PC-3 (cell line): ENCODE results near the gene CREBBP. TPM values are rescaled to one million over a fixed set of nuclear protein-coding genes. Genes with fewer than 3 reads are reported as not detected.

ENCODE experiments used
- ATAC-seq: fragments of 200-7000 bp; cut with Tn5 transposase; 2 replicates; pipeline ENCODE4 v1.9.1; 2020; ENCODE audit warnings: mild to moderate bottlenecking, moderate library complexity
- BruUV-seq: library from RNA; stranded (reverse); fragments of 400-500 nt; replicated peaks from 2 replicates; lab custom pipeline; 2021; lab: Mats Ljungman, UMichigan
- CTCF ChIA-PET: fragments of 300-600 bp; sonication (Branson Sonifier 250); formaldehyde crosslinking; loops from one replicate; lab custom pipeline; 2022; ENCODE audit warnings: antibody characterized with exemption; lab: Charles Lee
- POLR2A ChIA-PET: fragments of 300-600 bp; sonication (Branson Sonifier 250); formaldehyde crosslinking; loops from one replicate; lab custom pipeline; 2022; ENCODE audit warnings: antibody characterized with exemption; ENCODE audit not compliant: unreplicated experiment; lab: Charles Lee
- DNase-seq: peaks from one replicate; pipeline ENCODE4 v3.0.0-alpha.2; 2015
- H2AFZ ChIP-seq: fragments of 300-600 bp; sonication (generic); 2 replicates; pipeline ENCODE4 v1.6.0; 2016; ENCODE audit warnings: antibody characterized with exemption, low read length
- H3F3A ChIP-seq: fragments of 300-600 bp; sonication (generic); one replicate; pipeline ENCODE4 v1.6.0; 2017; ENCODE audit warnings: antibody characterized with exemption, low read length, control low read depth, mild to moderate bottlenecking; ENCODE audit not compliant: unreplicated experiment
- H3K27ac ChIP-seq: fragments of 300-600 bp; sonication (generic); 2 replicates; pipeline ENCODE4 v1.5.1; 2016; ENCODE audit warnings: mild to moderate bottlenecking, low read length
- H3K27me3 ChIP-seq: fragments of 300-600 bp; sonication (generic); 2 replicates; pipeline ENCODE4 v1.6.1; 2016; ENCODE audit warnings: low read length, mixed read lengths
- H3K36me3 ChIP-seq: fragments of 300-600 bp; sonication (generic); 2 replicates; pipeline ENCODE4 v1.6.1; 2016; ENCODE audit warnings: low read depth, mixed run types, low read length, mixed read lengths
- H3K4me1 ChIP-seq: fragments of 300-600 bp; sonication (generic); 2 replicates; pipeline ENCODE4 v1.5.1; 2016; ENCODE audit warnings: low read length; ENCODE audit not compliant: insufficient read depth
- H3K4me2 ChIP-seq: fragments of 300-600 bp; sonication (generic); 2 replicates; pipeline ENCODE4 v1.6.0; 2016; ENCODE audit warnings: low read length
- H3K4me3 ChIP-seq: fragments of 300-600 bp; sonication (generic); 2 replicates; pipeline ENCODE4 v1.5.1; 2016; ENCODE audit warnings: mild to moderate bottlenecking, low read length, mixed read lengths
- H3K79me2 ChIP-seq: fragments of 300-600 bp; sonication (generic); 2 replicates; pipeline ENCODE4 v1.6.1; 2017; ENCODE audit warnings: low read length, mixed read lengths
- H3K9ac ChIP-seq: fragments of 300-600 bp; sonication (generic); 2 replicates; pipeline ENCODE4 v1.6.0; 2016; ENCODE audit warnings: mild to moderate bottlenecking, low read length
- H3K9me2 ChIP-seq: fragments of 300-600 bp; sonication (generic); replicated peaks from 2 replicates; pipeline ENCODE4 v1.6.1; 2016; ENCODE audit warnings: mixed run types, low read length, mixed read lengths
- H3K9me3 ChIP-seq: fragments of 300-600 bp; sonication (generic); 2 replicates; pipeline ENCODE4 v1.6.1; 2016; ENCODE audit warnings: low read length, mixed read lengths
- H4K20me1 ChIP-seq: fragments of 300-600 bp; sonication (generic); 2 replicates; pipeline ENCODE4 v1.6.1; 2016; ENCODE audit warnings: low read length, mixed read lengths
- CTCF ChIP-seq: fragments of 300-600 bp; sonication (generic); conservative IDR thresholded peaks from 2 replicates; pipeline ENCODE4 v1.5.1; 2017; ENCODE audit warnings: antibody characterized with exemption, low read depth, mild to moderate bottlenecking, low read length
- EZH2 ChIP-seq: fragments of 300-600 bp; sonication (generic); IDR thresholded peaks from one replicate; pipeline ENCODE4 v1.6.1; 2017; ENCODE audit warnings: antibody characterized with exemption, mild to moderate bottlenecking, low read length; ENCODE audit not compliant: unreplicated experiment
- EZH2phosphoT487 ChIP-seq: fragments of 300-600 bp; sonication (generic); IDR thresholded peaks from 2 replicates; pipeline ENCODE4 v1.6.1; 2018; ENCODE audit warnings: mild to moderate bottlenecking, antibody characterized with exemption, low read length, borderline replicate concordance
- intact Hi-C: fragments of 100-400 bp; cut with micrococcal nuclease; formaldehyde crosslinking; loops from 2 replicates; pipeline ENCODE4 v1.9.0; 2023
- total RNA-seq: library from RNA; depleted of rRNA; stranded (reverse); fragments of >200 nt; gene quantifications from 2 replicates; pipeline ENCODE4 v1.2.3, GENCODE V29; 2014

The CREBBP gene
- total RNA-seq, 1 experiment from 2014 or later: 21.9 TPM

- peaks cover 29% of the 10 kb centered on the region for H4K20me1 ChIP-seq
- peaks cover 96% of the 10 kb centered on the region for H3K79me2 ChIP-seq
- no peaks in the 10 kb centered on the region for H3K36me3 ChIP-seq
- ATAC-seq (no peak), DNase-seq (no peak)
- no peaks in the 10 kb centered on the region for H3F3A ChIP-seq
- intact Hi-C loops: no loop called here
- no TSS peak for BruUV-seq
- H3K4me1 ChIP-seq: peaks cover 13% of the 10 kb centered on the region
- H3K9me3 ChIP-seq: no peaks in the 10 kb centered on the region
- H3K27me3 ChIP-seq: no peaks in the 10 kb centered on the region
- POLR2A ChIA-PET: no interaction called here
- no peak overlapping the region for H3K9ac ChIP-seq
- no peaks in the 10 kb centered on the region for H3K9me2 ChIP-seq
- TF ChIP-seq EZH2phosphoT487 (no peak), EZH2 (no peak), CTCF (no peak)
- no peak overlapping the region for H2AFZ ChIP-seq
- H3K4me2 ChIP-seq: no peak overlapping the region
- CTCF ChIA-PET: no interaction called here
- no peak overlapping the region for H3K4me3 ChIP-seq
- no peak overlapping the region for H3K27ac ChIP-seq
Measured at GRCh38 chr16:3816326-3816725, 64.2 kb downstream of the CREBBP start.

GRCh38 chr16:3814755-3815154 is 65.8 kb downstream of the CREBBP start:
- Histone ChIP-seq H3K36me3 (no peaks in the 10 kb centered on the region), H3K4me2 (no peak overlapping the region), H3F3A (no peaks in the 10 kb centered on the region), H3K4me3 (no peak overlapping the region), H3K27me3 (no peaks in the 10 kb centered on the region), H3K27ac (no peak overlapping the region), H3K9me3 (no peaks in the 10 kb centered on the region), H2AFZ (no peak overlapping the region), H3K79me2 (peaks cover 89% of the 10 kb centered on the region), H3K9ac (no peak overlapping the region), H3K9me2 (no peaks in the 10 kb centered on the region), H4K20me1 (peaks cover 26% of the 10 kb centered on the region), H3K4me1 (peaks cover 4% of the 10 kb centered on the region)
- TF ChIP-seq EZH2phosphoT487: no peak
- no peak for TF ChIP-seq CTCF
- POLR2A ChIA-PET: no interaction called here
- intact Hi-C loops: no loop called here
- CTCF ChIA-PET: no interaction called here
- DNase-seq (no peak), ATAC-seq (no peak)
- BruUV-seq: no TSS peak

- CTCF ChIA-PET: no interaction called here
Measured at GRCh38 chr16:3812469-3813172, 67.9 kb downstream of the CREBBP start.

More at GRCh38 chr16:3812469-3813172, 67.9 kb downstream of the CREBBP start:
- Histone ChIP-seq H3K9me3 (no peaks in the 10 kb centered on the region), H3K4me1 (no peaks in the 10 kb centered on the region), H3F3A (no peaks in the 10 kb centered on the region), H3K27me3 (no peaks in the 10 kb centered on the region), H2AFZ (no peak overlapping the region), H3K79me2 (peaks cover 69% of the 10 kb centered on the region), H3K4me2 (no peak overlapping the region), H3K9me2 (no peaks in the 10 kb centered on the region), H3K36me3 (no peaks in the 10 kb centered on the region), H3K4me3 (no peak overlapping the region), H3K27ac (no peak overlapping the region), H3K9ac (no peak overlapping the region), H4K20me1 (peaks cover 15% of the 10 kb centered on the region; the same call in 1 of the 2 replicates)
- no peak for DNase-seq
- intact Hi-C loops: no loop called here
- no peak for ATAC-seq
- BruUV-seq: no TSS peak
- POLR2A ChIA-PET: no interaction called here
- TF ChIP-seq EZH2phosphoT487 (no peak), CTCF (no peak), EZH2 (no peak)
